Endothelial cell of hepatic sinusoid (primary cell): ENCODE data around the gene ITGB5.

Experiments
- in situ Hi-C: cut with HindIII; loops from 2 replicates; pipeline ENCODE4 v1.10.0; 2017; ENCODE audit warnings: low sequenced_read_pairs

Gene ITGB5

GRCh38 chr3:124887177-124887931 lies at the start of gene ITGB5:
TSS of gene ITGB5 (minus strand) at chr3:124887365. CDS start at chr3:124887000, 365 bp downstream.
- in situ Hi-C loops: no loop called here

GRCh38 chr3:124935794-124936542 lies 48.8 kb upstream of the ITGB5 start:
- in situ Hi-C loops: loop anchor here (10.0 kb wide), 1 partner anchor 629 kb away; no protein-coding TSS in a partner anchor

GRCh38 chr3:124935264-124935663 lies 48.1 kb upstream of the ITGB5 start:
- in situ Hi-C loops: loop anchor here (10.0 kb wide), 1 partner anchor 630 kb away; no protein-coding TSS in a partner anchor

- in situ Hi-C loops: loop anchor here (5.0 to 10.0 kb wide), 3 partner anchors 183 to 630 kb away; no protein-coding TSS in a partner anchor
Observed at GRCh38 chr3:124934577-124934976, 47.4 kb upstream of the ITGB5 start, which contains the start of gene MUC13. TSS of gene MUC13 (minus strand) at chr3:124934751. CDS start at chr3:124934712, 39 bp downstream.

GRCh38 chr3:124928333-124929202 lies 41.4 kb upstream of the ITGB5 start:
- in situ Hi-C loops: no loop called here

- in situ Hi-C loops: no loop called here
Observed at GRCh38 chr3:124927574-124928045, 40.4 kb upstream of the ITGB5 start.

- in situ Hi-C loops: no loop called here
Observed at GRCh38 chr3:124926426-124927101, 39.4 kb upstream of the ITGB5 start.

- in situ Hi-C loops: no loop called here
Observed at GRCh38 chr3:124924741-124925140, 37.6 kb upstream of the ITGB5 start.

- in situ Hi-C loops: no loop called here
Observed at GRCh38 chr3:124923833-124924232, 36.7 kb upstream of the ITGB5 start.

GRCh38 chr3:124920718-124921117 lies 33.6 kb upstream of the ITGB5 start:
- in situ Hi-C loops: no loop called here

- in situ Hi-C loops: no loop called here
Observed at GRCh38 chr3:124919756-124920155, 32.6 kb upstream of the ITGB5 start.

GRCh38 chr3:124918524-124918923 lies 31.4 kb upstream of the ITGB5 start:
- in situ Hi-C loops: no loop called here

GRCh38 chr3:124916837-124917409 lies 29.8 kb upstream of the ITGB5 start:
- in situ Hi-C loops: no loop called here

- in situ Hi-C loops: no loop called here
Observed at GRCh38 chr3:124915254-124915653, 28.1 kb upstream of the ITGB5 start.

GRCh38 chr3:124907957-124908356 lies 20.8 kb upstream of the ITGB5 start:
- in situ Hi-C loops: no loop called here

- in situ Hi-C loops: no loop called here
Observed at GRCh38 chr3:124904835-124905492, 17.8 kb upstream of the ITGB5 start.

- in situ Hi-C loops: no loop called here
Observed at GRCh38 chr3:124903896-124904834, 17.0 kb upstream of the ITGB5 start.

GRCh38 chr3:124896824-124897526 lies 9.8 kb upstream of the ITGB5 start:
- in situ Hi-C loops: no loop called here
